MCF 10A (cell line): ENCODE data around the gene GON4L. TPM values are rescaled to one million over a fixed set of nuclear protein-coding genes. Genes with fewer than 3 reads are reported as not detected.
"Not testable (repeated sequence)": the region's sequence is repeated elsewhere in the genome, so short reads cannot be mapped to it uniquely, and the experiment has no call there.

Experiments
- BruUV-seq: library from RNA; stranded (reverse); fragments of 400-500 nt; replicated peaks from 2 replicates; lab custom pipeline; 2021; lab: Mats Ljungman, UMichigan
- CTCF ChIA-PET: fragments of 300-600 bp; sonication (Branson Sonifier 250); formaldehyde crosslinking; extraction: SDS; loops from one replicate; lab custom pipeline; 2021; ENCODE audit warnings: antibody characterized with exemption, inconsistent platforms; lab: Yijun Ruan, JAX
- POLR2A ChIA-PET: fragments of 300-600, 350-650 bp; sonication (Branson Sonifier 250); formaldehyde crosslinking; extraction: SDS; loops from one replicate; lab custom pipeline; 2020; ENCODE audit warnings: antibody characterized with exemption, inconsistent platforms; lab: Yijun Ruan, JAX
- DNase-seq: peaks from one replicate; pipeline ENCODE4 v3.0.0-alpha.2; 2018; ENCODE audit not compliant: unreplicated experiment
- H3K27ac Mint-ChIP-seq: one replicate; pipeline ENCODE4 v1.8.0; 2022; ENCODE audit warnings: mild to moderate bottlenecking, low read depth, mixed read lengths; ENCODE audit not compliant: unreplicated experiment
- H3K27me3 Mint-ChIP-seq: one replicate; pipeline ENCODE4 v1.8.0; 2022; ENCODE audit warnings: mixed read lengths; ENCODE audit not compliant: insufficient read depth, unreplicated experiment
- H3K36me3 Mint-ChIP-seq: one replicate; pipeline ENCODE4 v1.8.0; 2022; ENCODE audit warnings: mild to moderate bottlenecking, moderate library complexity, mixed read lengths; ENCODE audit not compliant: insufficient read depth, unreplicated experiment
- H3K4me1 Mint-ChIP-seq: one replicate; pipeline ENCODE4 v1.8.0; 2022; ENCODE audit warnings: mixed read lengths; ENCODE audit not compliant: insufficient read depth, unreplicated experiment
- H3K4me3 Mint-ChIP-seq: one replicate; pipeline ENCODE4 v1.8.0; 2022; ENCODE audit warnings: mild to moderate bottlenecking, moderate library complexity, mixed read lengths; ENCODE audit not compliant: unreplicated experiment
- H3K9me3 Mint-ChIP-seq: one replicate; pipeline ENCODE4 v1.8.0; 2022; ENCODE audit warnings: mixed read lengths; ENCODE audit not compliant: unreplicated experiment
- CTCF ChIP-seq: fragments of 200-600 bp; IDR thresholded peaks from one replicate; pipeline ENCODE4 v1.8.0; 2022; ENCODE audit warnings: antibody characterized with exemption, mild to moderate bottlenecking; ENCODE audit not compliant: unreplicated experiment
- intact Hi-C: fragments of 100-400 bp; cut with micrococcal nuclease; formaldehyde crosslinking; loops from 2 replicates; pipeline ENCODE4 v1.14.1; 2022
- total RNA-seq: library from RNA; stranded (reverse); gene quantifications from 2 replicates; pipeline ENCODE4 v1.2.3, GENCODE V29; 2022

The GON4L gene
- total RNA-seq, 1 experiment from 2014 or later, result 60.1 TPM

DNA sequence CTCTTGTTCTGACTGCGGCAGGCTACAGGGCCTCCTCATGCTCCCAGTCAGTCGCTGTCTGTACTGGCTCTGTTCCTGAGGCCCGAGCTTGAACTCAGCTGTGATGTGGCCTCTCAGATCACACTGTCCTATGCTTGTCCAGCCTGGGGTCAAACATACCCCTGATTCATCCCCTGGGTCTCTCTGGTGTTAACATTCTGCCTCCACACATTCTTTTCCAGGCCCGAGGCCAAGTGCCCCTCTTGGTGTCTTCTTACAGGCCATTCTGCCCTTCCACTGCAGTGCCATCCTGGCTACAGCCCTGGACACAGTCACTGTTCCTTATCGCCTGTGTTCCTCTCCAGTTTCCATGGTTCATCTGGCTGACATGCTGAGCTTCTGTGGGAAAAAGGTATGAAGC lies 108.9 kb downstream of the GON4L start:
- H3K27me3 Mint-ChIP-seq, H3K4me1 Mint-ChIP-seq, POLR2A ChIA-PET, H3K9me3 Mint-ChIP-seq, H3K27ac Mint-ChIP-seq, H3K4me3 Mint-ChIP-seq, intact Hi-C loops, DNase-seq, BruUV-seq: not testable (repeated sequence)
- H3K36me3 Mint-ChIP-seq, result peaks cover 46% of the 10 kb centered on the region
- CTCF ChIA-PET, result interaction anchor here (0.7 kb wide), 1 partner anchor 242 kb away, joined by 4 read pairs; no protein-coding TSS in a partner anchor

DNA sequence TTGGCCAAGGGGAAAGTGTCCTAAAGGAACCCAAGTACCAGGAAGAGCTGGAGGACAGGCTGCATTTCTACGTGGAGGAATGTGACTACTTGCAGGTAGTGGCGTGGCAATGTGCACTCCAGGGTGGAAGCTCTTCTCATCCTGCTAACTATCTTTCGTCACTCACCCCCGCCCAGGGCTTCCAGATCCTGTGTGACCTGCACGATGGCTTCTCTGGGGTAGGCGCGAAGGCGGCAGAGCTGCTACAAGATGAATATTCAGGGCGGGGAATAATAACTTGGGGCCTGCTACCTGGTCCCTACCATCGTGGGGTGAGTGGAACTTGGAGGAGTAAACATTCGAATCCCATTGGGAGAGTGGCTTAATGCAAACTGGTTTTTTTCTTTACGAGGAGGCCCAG lies 109.4 kb downstream of the GON4L start:
- not testable (repeated sequence) for H3K27ac Mint-ChIP-seq

GRCh38 chr1:155745284-155746228 lies 111.5 kb downstream of the GON4L start:
- H3K27ac Mint-ChIP-seq, result peak overlapping the region; percentile 85
- H3K4me1 Mint-ChIP-seq, intact Hi-C loops, H3K27me3 Mint-ChIP-seq, H3K9me3 Mint-ChIP-seq, BruUV-seq: not testable (repeated sequence)
- H3K36me3 Mint-ChIP-seq, result peaks cover 22% of the 10 kb centered on the region
- peak; percentile 99 for DNase-seq
- ChIA-PET CTCF (interaction anchor here (0.6 to 3.7 kb wide), 4 partner anchors 16 to 187 kb away, joined by 3 to 20 read pairs (median 4); no protein-coding TSS in a partner anchor), POLR2A (interaction anchor here (0.6 to 2.1 kb wide), 13 partner anchors 9 to 437 kb away, joined by 3 to 10 read pairs (median 3); no protein-coding TSS in a partner anchor)
- H3K4me3 Mint-ChIP-seq, result peak overlapping the region; percentile 82

More for the DNA sequence above, 109.4 kb downstream of the GON4L start:
- CTCF ChIA-PET, H3K4me3 Mint-ChIP-seq, H3K9me3 Mint-ChIP-seq, DNase-seq, BruUV-seq, intact Hi-C loops, H3K27me3 Mint-ChIP-seq, POLR2A ChIA-PET, H3K4me1 Mint-ChIP-seq: not testable (repeated sequence)
- H3K36me3 Mint-ChIP-seq, result peaks cover 40% of the 10 kb centered on the region

GRCh38 chr1:155744711-155745283 lies 112.2 kb downstream of the GON4L start:
- intact Hi-C loops, result no loop called here
- Mint-ChIP-seq H3K36me3 (peaks cover 23% of the 10 kb centered on the region), H3K27me3 (no peaks in the 10 kb centered on the region), H3K27ac (peak overlapping the region; percentile 85), H3K4me1 (no peaks in the 10 kb centered on the region), H3K4me3 (peak overlapping the region; percentile 82), H3K9me3 (no peaks in the 10 kb centered on the region)
- BruUV-seq, result TSS peak; percentile 92
- POLR2A ChIA-PET, result interaction anchor here (0.6 to 2.1 kb wide), 15 partner anchors 9 to 378 kb away, joined by 3 to 10 read pairs (median 4); no protein-coding TSS in a partner anchor
- CTCF ChIA-PET, result interaction anchor here (0.6 to 3.7 kb wide), 8 partner anchors 10 to 360 kb away, joined by 3 to 20 read pairs (median 4); partner anchors contain the start of gene GON4L
- DNase-seq, result no peak
- TF ChIP-seq CTCF, result no peak

GRCh38 chr1:155741908-155742307 lies 115.1 kb downstream of the GON4L start:
- intact Hi-C loops, result no loop called here
- no peaks in the 10 kb centered on the region for H3K27me3 Mint-ChIP-seq
- H3K4me3 Mint-ChIP-seq, result no peak overlapping the region
- H3K9me3 Mint-ChIP-seq, result no peaks in the 10 kb centered on the region
- H3K4me1 Mint-ChIP-seq, result no peaks in the 10 kb centered on the region
- no peak for DNase-seq
- ChIA-PET CTCF (interaction anchor here (0.8 to 3.7 kb wide), 2 partner anchors 12 to 13 kb away, joined by 5 to 20 read pairs; no protein-coding TSS in a partner anchor), POLR2A (interaction anchor here (0.6 to 1.2 kb wide), 6 partner anchors 13 to 1451 kb away, joined by 3 to 4 read pairs (median 3); no protein-coding TSS in a partner anchor)
- peaks cover 31% of the 10 kb centered on the region for H3K36me3 Mint-ChIP-seq
- TF ChIP-seq CTCF, result no peak
- no peak overlapping the region for H3K27ac Mint-ChIP-seq
- no TSS peak for BruUV-seq
